GM19193 (cell line): ENCODE measurements around the gene EIF3A.

Experiments used
- POLR2A ChIP-seq: IDR thresholded peaks from 4 replicates; pipeline ENCODE4 v1.6.1; 2011; ENCODE audit not compliant: insufficient read depth, insufficient read length; ENCODE audit errors: extremely low read depth

The EIF3A gene

DNA sequence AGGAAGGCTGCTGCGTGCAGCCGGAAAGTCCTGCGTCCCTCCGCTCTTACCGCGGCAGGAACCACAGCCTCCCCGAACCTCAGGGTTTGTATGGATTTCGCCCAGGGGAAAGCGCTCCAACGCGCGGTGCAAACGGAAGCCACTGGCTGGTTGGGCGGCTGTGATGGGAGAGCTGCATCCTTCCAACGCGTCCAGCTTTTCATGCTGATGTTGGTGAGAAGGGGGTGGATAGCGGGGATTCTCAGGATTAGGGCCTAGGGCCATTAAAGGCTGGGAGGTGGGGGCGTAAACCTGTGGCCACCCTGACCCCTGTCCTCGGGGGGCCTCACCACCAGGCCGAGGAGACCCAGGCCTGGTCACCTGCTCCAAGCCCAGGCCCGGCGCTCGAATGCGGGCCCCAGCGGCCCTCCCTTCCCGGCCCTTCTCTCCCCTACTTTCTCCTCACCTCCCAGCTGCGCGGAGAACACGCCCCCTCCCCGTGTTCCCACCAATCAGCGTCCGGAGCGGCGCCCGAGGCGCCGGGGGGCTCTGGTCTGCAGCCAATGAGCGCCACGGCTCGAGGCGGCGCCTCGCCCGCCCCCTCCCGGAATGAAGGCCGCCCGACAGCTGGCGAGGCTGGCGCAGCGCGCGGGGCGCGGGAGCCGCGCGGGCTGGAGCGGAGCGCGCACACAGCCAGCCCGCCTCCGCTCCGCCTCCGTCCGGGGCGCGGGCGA, 51.6 kb downstream of the EIF3A start:
- no peak for TF ChIP-seq POLR2A

DNA sequence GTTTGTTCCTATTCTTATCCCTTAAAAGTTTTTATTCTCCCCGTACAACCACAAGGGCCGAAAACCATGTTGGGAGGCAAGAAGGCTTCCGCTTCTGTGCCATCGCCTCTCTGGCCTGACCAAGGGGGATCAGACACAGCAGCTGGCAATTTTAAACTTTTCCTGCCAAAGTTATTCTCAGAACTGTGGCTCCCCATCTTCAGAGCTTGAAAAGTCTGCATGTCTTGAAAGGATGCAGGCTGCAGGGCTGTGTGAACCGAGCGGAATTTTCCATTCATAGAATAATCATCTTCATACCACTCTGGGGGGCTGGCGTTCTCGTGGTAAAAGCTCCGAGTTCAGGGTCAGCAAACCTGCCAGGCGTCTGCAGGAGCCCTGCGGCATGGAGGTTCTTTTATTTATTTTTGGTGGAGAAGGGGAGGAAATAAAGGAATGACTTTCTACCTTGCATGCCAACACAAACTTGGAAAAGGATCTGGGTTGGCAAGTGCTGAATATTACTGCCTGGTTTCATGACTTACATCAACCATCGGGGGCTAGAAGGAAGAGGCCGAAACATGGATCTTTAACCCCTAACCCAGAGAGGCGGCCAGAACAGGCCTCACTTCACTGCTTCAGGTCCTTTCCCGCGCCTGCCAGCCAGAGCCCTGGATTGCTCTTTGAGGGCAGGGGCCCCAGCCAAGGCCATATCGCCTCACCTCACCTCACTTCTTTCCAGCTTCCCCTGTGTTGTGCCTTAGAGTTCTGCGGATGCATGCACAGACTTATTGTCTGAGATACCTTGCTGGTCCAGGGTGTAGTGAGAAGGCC, 54.1 kb downstream of the EIF3A start:
- no peak for TF ChIP-seq POLR2A

DNA sequence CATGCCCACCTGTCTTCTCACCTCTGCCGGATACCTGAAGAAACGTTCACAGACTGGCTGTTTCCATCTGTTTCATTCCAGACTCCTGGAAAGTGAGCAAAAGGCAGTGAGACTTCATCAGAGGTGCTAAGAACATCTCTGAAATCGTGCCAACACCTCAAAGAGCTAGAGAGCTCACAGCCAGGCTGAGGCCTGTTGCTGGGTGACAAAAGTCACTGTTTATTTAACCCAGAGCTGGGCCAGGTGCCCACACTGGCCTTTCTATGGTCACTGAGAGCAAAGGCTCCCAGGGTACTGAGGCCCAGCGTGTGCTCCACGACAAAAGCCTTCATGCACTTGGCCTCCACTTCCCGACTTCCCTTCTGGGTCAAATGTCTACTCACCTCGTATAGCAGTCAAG, 54.8 kb downstream of the EIF3A start:
- TF ChIP-seq POLR2A: no peak

DNA sequence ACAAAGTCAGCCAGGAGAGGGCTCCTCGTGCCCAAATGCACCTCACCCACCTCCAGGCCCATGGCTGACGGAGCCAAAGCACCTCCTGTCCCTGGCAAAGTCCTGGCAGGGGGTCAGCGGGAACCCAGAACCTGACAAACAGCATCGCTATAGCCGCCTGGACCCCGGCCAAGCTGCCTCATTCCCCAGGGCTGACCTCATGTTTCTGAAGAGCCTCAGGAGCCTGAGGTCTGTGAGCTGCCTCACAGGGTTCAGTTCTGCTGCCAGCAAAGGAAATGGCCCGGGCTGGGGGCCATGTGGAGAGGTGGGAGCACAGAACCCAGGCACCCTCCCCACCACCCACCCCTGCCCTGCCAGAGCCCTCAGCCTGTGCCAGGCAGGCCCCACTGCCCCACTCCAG, 55.3 kb downstream of the EIF3A start:
- no peak for TF ChIP-seq POLR2A

DNA sequence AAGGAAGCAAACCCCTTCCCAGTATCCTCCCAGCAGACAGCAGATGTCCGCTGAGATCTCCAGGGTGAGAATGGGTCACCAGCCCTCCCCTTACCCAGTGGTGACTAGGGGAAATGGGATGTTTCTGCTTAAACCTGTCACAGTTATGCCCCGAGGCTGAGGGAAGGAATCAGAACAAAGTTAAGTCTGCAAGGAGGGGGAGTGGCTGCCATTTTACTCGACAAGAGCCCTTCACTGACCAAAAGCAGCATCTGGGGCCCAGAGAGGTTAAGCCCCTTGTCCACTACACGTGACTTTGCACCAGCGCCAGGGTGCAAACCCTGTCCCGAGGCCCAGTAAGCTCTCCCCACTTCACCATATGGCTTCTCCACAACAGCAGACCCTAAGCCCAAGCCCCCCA, 55.7 kb downstream of the EIF3A start:
- no peak for TF ChIP-seq POLR2A

DNA sequence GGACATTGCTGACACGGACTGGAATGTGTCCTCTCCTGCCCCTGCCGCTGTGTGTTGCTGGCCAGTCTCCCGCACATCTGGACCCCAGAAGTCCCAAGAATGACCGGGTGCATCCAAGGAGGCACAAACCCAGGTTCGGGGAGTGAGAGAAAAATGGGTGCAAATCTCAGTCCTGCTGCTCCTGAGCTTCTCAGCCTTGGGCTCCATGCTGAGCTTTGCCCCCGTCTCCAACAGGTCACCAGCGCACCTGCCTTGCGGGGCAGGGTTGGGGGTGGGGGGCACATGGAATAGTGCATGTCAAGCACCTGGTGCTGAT, 57.1 kb downstream of the EIF3A start:
- no peak for TF ChIP-seq POLR2A

DNA sequence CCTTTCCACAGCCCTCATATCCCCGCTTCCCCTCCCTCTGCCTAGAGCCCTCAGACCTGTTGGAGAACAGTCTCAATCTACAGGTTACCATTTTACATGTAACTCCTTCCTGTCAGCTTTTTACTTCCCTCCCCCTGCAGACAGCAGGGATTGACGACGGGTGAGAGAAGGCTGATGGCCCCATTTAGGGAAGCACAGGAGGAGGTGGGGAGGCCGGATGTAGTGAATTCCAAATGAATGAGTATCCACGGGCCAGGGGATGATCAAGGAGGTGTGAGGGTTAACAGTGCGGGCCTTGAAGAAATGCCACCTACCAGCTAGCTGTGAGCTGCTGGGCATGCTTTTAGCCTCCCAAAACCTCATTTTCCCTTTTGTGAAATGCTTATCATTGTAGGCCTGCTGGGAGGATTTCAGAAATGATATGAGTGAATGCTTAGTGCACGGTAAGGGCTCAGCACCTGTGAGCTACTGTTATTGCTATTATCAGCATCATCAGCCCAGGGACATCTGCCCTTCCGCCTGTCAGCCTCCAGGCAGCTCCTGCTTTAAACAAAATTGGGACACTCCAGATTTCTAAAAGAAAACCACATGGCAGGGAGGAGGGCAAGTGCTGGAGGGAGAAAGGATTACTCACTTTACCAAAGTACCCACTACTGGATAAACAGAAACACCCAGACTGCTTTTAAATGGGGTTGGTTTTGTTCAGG, 57.6 kb downstream of the EIF3A start:
- TF ChIP-seq POLR2A: no peak

DNA sequence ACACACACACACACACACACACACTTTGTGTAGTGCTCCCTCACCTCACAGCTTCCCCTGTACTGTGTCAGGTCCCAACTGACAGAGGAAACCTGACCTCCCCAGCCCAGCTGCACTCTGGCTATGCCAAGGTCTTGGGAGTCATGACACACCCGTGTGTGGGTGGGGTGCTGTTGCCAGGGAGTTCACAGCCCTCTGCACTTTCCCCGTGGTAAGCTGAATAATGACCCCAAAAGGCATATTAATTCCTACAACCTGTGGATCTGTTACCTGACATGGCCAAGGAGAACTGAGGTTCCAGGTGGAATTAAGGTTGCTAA, 60.0 kb downstream of the EIF3A start:
- no peak for TF ChIP-seq POLR2A

DNA sequence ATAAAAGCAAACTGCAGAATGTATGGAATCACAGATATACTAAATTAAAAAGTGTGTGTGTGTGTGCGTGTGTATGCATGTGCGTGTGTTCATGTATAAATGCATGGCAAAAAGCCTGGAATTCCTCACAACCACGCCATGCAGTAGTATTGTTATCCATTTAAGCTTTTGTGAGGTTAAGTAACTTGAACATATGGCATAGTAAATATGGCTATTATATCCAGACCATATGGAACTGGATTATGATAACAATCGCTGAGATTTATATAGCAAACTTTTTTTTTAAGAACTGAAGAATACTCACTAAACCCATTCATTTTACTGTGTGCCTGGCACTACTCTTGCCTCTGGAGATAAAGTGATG, 73.4 kb downstream of the EIF3A start:
- TF ChIP-seq POLR2A: no peak

DNA sequence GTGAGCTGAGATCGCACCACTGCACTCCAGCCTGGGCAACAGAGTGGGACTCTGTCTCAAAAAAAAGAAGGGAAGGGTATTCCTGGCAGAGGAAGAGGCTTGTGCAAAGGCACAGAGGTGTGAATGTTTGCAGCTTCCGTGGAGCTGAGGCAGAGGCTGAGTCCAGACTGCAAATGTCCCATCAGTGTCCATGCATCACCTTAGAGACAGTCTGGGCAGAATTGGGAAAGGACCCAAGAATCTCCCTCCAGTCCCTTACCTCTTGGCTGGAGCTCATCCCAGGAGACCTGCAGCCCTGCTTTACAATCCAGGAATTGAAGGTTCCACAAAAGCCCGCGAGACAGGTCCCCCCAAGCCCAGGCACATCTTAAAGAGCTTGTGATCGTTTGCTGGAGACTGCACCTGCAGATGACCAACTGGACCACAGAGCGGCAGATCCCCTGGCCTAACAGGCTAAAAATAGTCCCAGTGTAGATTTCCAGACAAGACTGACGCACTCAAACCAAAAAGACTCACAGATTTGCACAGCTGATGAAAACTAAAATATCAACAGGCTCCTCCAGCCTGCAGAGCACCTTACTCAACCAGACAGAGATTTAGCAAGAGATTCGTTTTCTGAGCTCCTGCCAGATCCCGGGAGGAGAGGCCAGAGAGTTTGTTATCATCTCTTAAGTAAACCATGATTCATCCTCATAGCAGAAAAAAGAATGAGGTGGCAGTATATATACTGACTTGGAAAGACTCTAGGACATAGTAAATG, 74.0 kb downstream of the EIF3A start:
- TF ChIP-seq POLR2A: no peak

DNA sequence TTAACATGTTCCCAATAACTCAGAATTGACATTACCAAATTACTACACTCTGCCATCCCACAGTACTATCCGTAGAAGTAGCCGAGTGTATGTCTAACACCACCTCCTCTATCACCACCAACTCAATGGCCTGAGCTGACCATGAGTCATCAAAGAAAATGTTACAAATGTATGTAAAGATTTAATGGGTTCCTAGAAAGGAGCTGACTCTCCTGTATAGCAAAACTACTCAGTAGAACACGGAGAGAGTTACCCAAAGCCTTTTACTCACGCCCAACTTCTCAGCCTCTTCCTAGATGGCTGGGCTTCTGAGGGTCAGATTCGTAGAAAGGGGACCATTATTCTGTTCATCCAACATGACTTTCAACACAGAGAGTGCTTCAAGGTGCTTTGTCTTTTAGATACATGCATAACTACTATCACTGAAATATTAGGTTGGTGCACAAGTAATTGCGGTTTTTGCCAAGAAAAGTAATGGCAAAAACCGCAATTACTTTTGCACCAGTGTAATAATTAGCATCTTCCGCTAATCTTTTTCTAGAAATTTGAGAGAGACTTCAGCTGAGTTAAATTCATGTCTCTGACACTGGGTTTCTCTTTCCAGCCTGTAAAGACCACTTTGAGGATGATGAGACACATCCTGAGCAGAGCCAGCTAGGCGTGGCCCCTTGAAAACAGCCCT, 75.1 kb downstream of the EIF3A start:
- no peak for TF ChIP-seq POLR2A

DNA sequence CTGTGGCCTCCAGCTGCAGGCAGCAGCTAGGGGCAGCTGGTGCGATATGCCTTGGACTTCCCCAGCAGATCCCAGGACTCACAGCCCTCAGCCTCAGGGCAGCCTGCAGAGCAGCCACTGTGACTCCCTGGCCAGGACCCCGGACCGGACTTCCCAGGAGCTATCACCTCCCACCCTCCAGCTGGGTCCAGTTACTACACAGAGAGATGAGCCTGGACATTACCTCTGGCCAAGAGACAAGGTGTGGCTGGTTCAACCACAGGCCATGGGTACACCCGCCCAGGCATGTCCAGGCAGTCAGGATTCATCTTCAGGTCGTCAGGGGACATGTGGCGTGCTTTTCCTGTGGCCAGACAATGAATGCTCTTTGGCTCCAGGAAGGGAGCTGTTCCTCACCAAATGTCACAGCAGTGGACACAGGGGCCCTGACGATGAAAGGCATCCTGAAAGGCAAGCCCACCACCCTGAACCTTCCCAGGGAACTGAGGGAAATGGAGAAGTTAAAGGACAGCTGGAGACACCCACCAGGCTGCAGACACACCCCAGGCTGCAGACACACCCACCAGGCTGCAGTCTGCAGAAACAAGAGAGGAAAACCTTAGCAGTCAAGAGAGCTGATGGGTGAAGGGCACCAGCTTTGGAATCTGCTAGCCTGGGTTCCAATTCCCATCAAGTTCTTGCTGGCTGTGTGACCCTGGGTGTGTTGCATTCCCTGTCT, 76.9 kb downstream of the EIF3A start:
- no peak for TF ChIP-seq POLR2A

DNA sequence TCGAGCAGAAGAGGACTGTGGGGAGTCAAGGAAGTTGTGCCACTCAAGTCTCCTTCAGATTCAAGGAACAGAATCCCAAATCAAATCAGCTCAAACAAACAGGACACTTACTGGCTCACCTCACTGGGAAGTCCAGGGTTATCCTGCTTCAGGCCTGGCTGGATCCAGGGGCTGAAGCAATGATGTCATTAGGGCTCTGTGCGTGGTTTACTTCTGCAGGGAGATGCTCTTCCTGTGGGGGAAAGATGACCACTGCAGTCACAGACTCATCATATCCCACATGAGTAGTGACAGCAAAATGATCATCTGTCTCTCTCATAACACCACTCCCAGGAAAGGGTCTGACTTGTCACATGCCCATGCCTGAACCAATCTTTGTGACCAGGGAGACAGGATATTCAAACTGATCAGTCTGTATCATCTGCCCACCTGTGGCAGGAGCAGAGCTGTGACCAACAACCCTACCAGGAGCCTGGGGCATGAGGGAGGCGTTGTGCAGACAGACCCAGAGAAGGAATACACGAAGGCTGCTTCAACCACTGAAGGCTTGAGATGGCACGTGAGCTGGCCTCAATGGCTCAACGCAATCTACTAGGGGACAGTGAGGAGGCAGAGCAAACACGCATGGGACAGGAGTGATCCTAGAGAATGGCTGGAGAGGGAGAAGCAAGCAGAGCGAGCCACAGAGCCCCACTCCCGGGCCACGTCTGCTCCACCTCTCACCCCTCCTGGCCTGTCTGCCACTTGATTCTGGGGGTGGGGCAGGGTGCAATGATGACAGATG, 78.7 kb downstream of the EIF3A start:
- TF ChIP-seq POLR2A: no peak
